Esophagus muscularis mucosa (tissue), 4 donors: Measurements from ENCODE around the gene TTLL12. TPM values are rescaled to one million over a fixed set of nuclear protein-coding genes. Genes with fewer than 3 reads are reported as not detected.

Experiments
- DNase-seq: peaks from one replicate; pipeline ENCODE4 v3.0.0-alpha.2; 2017; ENCODE audit errors: extremely low spot score
- H3K27ac ChIP-seq, 4 donors: fragments of 200-600 bp; sonication (generic); replicated peaks in 1 of 4; 1 replicate in 3 of 4; 2 replicates in 1 of 4; pipeline ENCODE4 v1.5.1; 2016 to 2019; ENCODE audit warnings: mild to moderate bottlenecking in 1 of 4
- H3K27me3 ChIP-seq, 4 donors: fragments of 200-600 bp; sonication (generic); one replicate each; pipeline versions ENCODE4 v1.5.1 to v1.6.0; 2016 to 2019
- H3K36me3 ChIP-seq, 4 donors: fragments of 200-600 bp; sonication (generic); one replicate each; pipeline ENCODE4 v1.5.1; 2016 to 2019
- H3K4me1 ChIP-seq, 4 donors: fragments of 200-600 bp; sonication (generic); one replicate each; pipeline ENCODE4 v1.5.1; 2016 to 2019
- H3K4me3 ChIP-seq, 4 donors: fragments of 200-600 bp; sonication (generic); 1 replicate in 2 of 4; 2 replicates in 2 of 4; pipeline ENCODE4 v1.5.1; 2016 to 2019; ENCODE audit warnings: mild to moderate bottlenecking in 4 of 4, moderate library complexity in 1 of 4
- H3K9me3 ChIP-seq, 4 donors: fragments of 200-600 bp; sonication (generic); 1 replicate in 3 of 4; 2 replicates in 1 of 4; pipeline ENCODE4 v1.5.1; 2016 to 2019
- CTCF ChIP-seq, 3 experiments: fragments of 200-600 bp in 2 of 3; fragments of 450-650 bp in 1 of 3; sonication (generic) in 2 of 3; IDR thresholded peaks; one replicate each; pipeline ENCODE4 v1.5.1; 2017 to 2019; ENCODE audit warnings: antibody characterized with exemption in 3 of 3, mild to moderate bottlenecking in 2 of 3, moderate library complexity in 1 of 3
- EP300 ChIP-seq: sonication (generic); formaldehyde crosslinking; IDR thresholded peaks from one replicate; pipeline ENCODE4 v1.6.1; 2017; ENCODE audit warnings: antibody characterized with exemption
- POLR2A ChIP-seq: fragments of 450-650 bp; IDR thresholded peaks from one replicate; pipeline ENCODE4 v1.6.1; 2017; ENCODE audit warnings: antibody characterized with exemption, moderate library complexity, mild to moderate bottlenecking, low read depth
- POLR2AphosphoS5 ChIP-seq, 2 donors: sonication (generic); formaldehyde crosslinking; IDR thresholded peaks; one replicate each; pipeline ENCODE4 v1.6.1; 2017; ENCODE audit warnings: antibody characterized with exemption in 2 of 2
- WGBS: methylation state at CpG from one replicate; pipeline ENCODE4 v1.1.5; 2018; 5-methylcytosine and 5-hydroxymethylcytosine counted together
- intact Hi-C: fragments of 100-400 bp; cut with DNase I; formaldehyde crosslinking; loops from one replicate; pipeline ENCODE4 v1.15.1; 2023
- total RNA-seq, 4 donors: library from RNA; depleted of rRNA; stranded (reverse); fragments of >200 nt; gene quantifications; one replicate each; pipeline versions ENCODE4 v1.1.0 to v1.2.1, GENCODE V29; 2016

TTLL12 gene
- total RNA-seq, 4 donors from 2014 or later = 19.9 to 32.8 (median 28.0) TPM

- WGBS = 98% methylated on average over 7 of the region's 17 CpGs
Observed at GRCh38 chr22:43182726-43183125, 4.2 kb downstream of the TTLL12 start.

GRCh38 chr22:43182118-43182517 is 4.8 kb downstream of the TTLL12 start:
- Histone ChIP-seq H3K36me3 (peaks cover 11 to 58% (median 39%) of the 10 kb centered on the region in 4 donors), H3K9me3 (no peaks in the 10 kb centered on the region), H3K4me1 (peaks cover 12 to 30% (median 19%) of the 10 kb centered on the region in 4 donors), H3K4me3 (no peak overlapping the region), H3K27ac (no peak overlapping the region), H3K27me3 (no peaks in the 10 kb centered on the region)
- WGBS = 92% methylated on average over 6 of the region's 10 CpGs
- intact Hi-C loops = no loop called here
- no peak for DNase-seq
- TF ChIP-seq CTCF (IDR thresholded peaks at IDR 0.05) (no peak), POLR2AphosphoS5 (IDR thresholded peaks at IDR 0.05) (no peak), POLR2A (no peak), EP300 (no peak)

More at GRCh38 chr22:43182726-43183125, 4.2 kb downstream of the TTLL12 start:
- DNase-seq = no peak
- H3K27me3 ChIP-seq = no peaks in the 10 kb centered on the region
- no peaks in the 10 kb centered on the region for H3K9me3 ChIP-seq
- H3K4me1 ChIP-seq = peaks cover 13 to 32% (median 20%) of the 10 kb centered on the region in 4 donors
- intact Hi-C loops = no loop called here
- H3K4me3 ChIP-seq = no peak overlapping the region
- peaks cover 11 to 51% (median 36%) of the 10 kb centered on the region in 4 donors for H3K36me3 ChIP-seq
- no peak for TF ChIP-seq EP300
- no peak for TF ChIP-seq CTCF (IDR thresholded peaks at IDR 0.05)
- TF ChIP-seq POLR2A = no peak
- TF ChIP-seq POLR2AphosphoS5 (IDR thresholded peaks at IDR 0.05) = no peak
- no peak overlapping the region for H3K27ac ChIP-seq

- WGBS = 96% methylated on average over 11 of the region's 13 CpGs
- no peak for DNase-seq
- Histone ChIP-seq H3K27ac (no peak overlapping the region), H3K36me3 (peaks cover 11 to 63% (median 40%) of the 10 kb centered on the region in 4 donors), H3K4me3 (no peak overlapping the region), H3K9me3 (no peaks in the 10 kb centered on the region), H3K27me3 (no peaks in the 10 kb centered on the region), H3K4me1 (peaks cover 12 to 28% (median 18%) of the 10 kb centered on the region in 4 donors)
- intact Hi-C loops = no loop called here
- TF ChIP-seq POLR2A = no peak
- no peak for TF ChIP-seq POLR2AphosphoS5 (IDR thresholded peaks at IDR 0.05)
- no peak for TF ChIP-seq EP300
- no peak for TF ChIP-seq CTCF (IDR thresholded peaks at IDR 0.05)
Observed at GRCh38 chr22:43181321-43182076, 5.4 kb downstream of the TTLL12 start.

- no peak for DNase-seq
- H3K9me3 ChIP-seq = no peaks in the 10 kb centered on the region
- no peak overlapping the region for H3K27ac ChIP-seq
- no peaks in the 10 kb centered on the region for H3K27me3 ChIP-seq
- H3K4me1 ChIP-seq = peaks cover 4 to 19% (median 10%) of the 10 kb centered on the region in 4 donors
- peaks cover 14 to 70% (median 47%) of the 10 kb centered on the region in 4 donors for H3K36me3 ChIP-seq
- intact Hi-C loops = no loop called here
- TF ChIP-seq POLR2AphosphoS5 (IDR thresholded peaks at IDR 0.05) (no peak), POLR2A (no peak), CTCF (IDR thresholded peaks at IDR 0.05) (no peak)
- 90% methylated on average over 10 of the region's 15 CpGs for WGBS
- no peak overlapping the region for H3K4me3 ChIP-seq
Observed at GRCh38 chr22:43180670-43181069, 6.3 kb downstream of the TTLL12 start.

- no peaks in the 10 kb centered on the region for H3K27me3 ChIP-seq
- peaks cover 22 to 78% (median 55%) of the 10 kb centered on the region in 4 donors for H3K36me3 ChIP-seq
- no peak overlapping the region for H3K27ac ChIP-seq
- H3K4me3 ChIP-seq = no peak overlapping the region
- H3K4me1 ChIP-seq = peaks cover 0 to 11% (median 2%) of the 10 kb centered on the region in 4 donors
- no peak for TF ChIP-seq CTCF (IDR thresholded peaks at IDR 0.05)
- TF ChIP-seq POLR2AphosphoS5 (IDR thresholded peaks at IDR 0.05) = no peak
- TF ChIP-seq EP300 = no peak
- TF ChIP-seq POLR2A = no peak
- no peaks in the 10 kb centered on the region for H3K9me3 ChIP-seq
- intact Hi-C loops = no loop called here
- WGBS = 98% methylated on average over 15 of the region's 15 CpGs
- no peak for DNase-seq
Observed at GRCh38 chr22:43179911-43180195, 7.1 kb downstream of the TTLL12 start.
